GM13976 (cell line): ENCODE results near the gene GAD2.

Source experiments
- DNase-seq: peaks from one replicate; pipeline ENCODE4 v3.0.0; 2012; ENCODE audit warnings: low spot score
- CTCF ChIP-seq: IDR thresholded peaks from 2 replicates; pipeline ENCODE4 v1.5.1; 2012; ENCODE audit warnings: borderline replicate concordance, mild to moderate bottlenecking; ENCODE audit not compliant: insufficient read depth; ENCODE audit errors: extremely low read depth, missing control alignments, control extremely low read depth
- in situ Hi-C: fragments of 300-500 bp; cut with MboI; formaldehyde crosslinking; loops from one replicate; pipeline ENCODE4 v1.12.0; 2022; ENCODE audit warnings: low sequenced_read_pairs, mixed read lengths, inconsistent platforms; ENCODE audit not compliant: unreplicated experiment

The GAD2 gene

GRCh38 chr10:26216585-26217395 is at the start of gene GAD2:
TSS of gene GAD2 (plus strand) at chr10:26216774. CDS start at chr10:26216810, 36 bp downstream.
- peak; percentile 24 for DNase-seq
- TF ChIP-seq CTCF: no peak
- in situ Hi-C loops: no loop called here

GRCh38 chr10:26169466-26169865 is 47.1 kb upstream of the GAD2 start:
- TF ChIP-seq CTCF: no peak
- no peak for DNase-seq
- in situ Hi-C loops: no loop called here

GRCh38 chr10:26172131-26172530 is 44.4 kb upstream of the GAD2 start:
- TF ChIP-seq CTCF: no peak
- in situ Hi-C loops: no loop called here
- DNase-seq: no peak

GRCh38 chr10:26173837-26174236 is 42.7 kb upstream of the GAD2 start:
- TF ChIP-seq CTCF: no peak
- no peak for DNase-seq
- in situ Hi-C loops: no loop called here

- in situ Hi-C loops: no loop called here
- no peak for DNase-seq
- no peak for TF ChIP-seq CTCF
These were observed 39.2 kb upstream of the GAD2 start for GRCh38 chr10:26177341-26177740.

GRCh38 chr10:26194275-26194674 is 22.3 kb upstream of the GAD2 start:
- DNase-seq: no peak
- in situ Hi-C loops: no loop called here
- TF ChIP-seq CTCF: no peak

- in situ Hi-C loops: no loop called here
- no peak for DNase-seq
- TF ChIP-seq CTCF: no peak
These were observed 19.3 kb upstream of the GAD2 start for GRCh38 chr10:26197248-26197647.
